SK-N-SH (cell line): ENCODE measurements around the gene SPOP.

ENCODE experiments used
- CHD2 ChIP-seq: fragments of 150-350 bp; IDR thresholded peaks from 2 replicates; pipeline ENCODE4 v1.6.1; 2018; ENCODE audit warnings: low read length; ENCODE audit not compliant: partially characterized antibody
- CTCF ChIP-seq: fragments of 200-600 bp; sonication (generic); IDR thresholded peaks from 2 replicates; pipeline ENCODE4 v1.6.1; 2017; ENCODE audit warnings: antibody characterized with exemption, mild to moderate bottlenecking, moderate library complexity
- EP300 ChIP-seq, 2 experiments: IDR thresholded peaks; 2 replicates each; pipeline versions ENCODE4 v1.4.0 to v1.6.1; 2012; ENCODE audit warnings: borderline replicate concordance in 1 of 2, low read depth in 1 of 2, low read length in 1 of 2
- FOSL2 ChIP-seq: IDR thresholded peaks from 2 replicates; pipeline ENCODE4 v1.4.0; 2012; ENCODE audit warnings: low read depth, mild to moderate bottlenecking, moderate library complexity, borderline replicate concordance
- GABPA ChIP-seq: IDR thresholded peaks from 2 replicates; pipeline ENCODE4 v1.4.0; 2012; ENCODE audit warnings: low read depth, mild to moderate bottlenecking
- JUND ChIP-seq: IDR thresholded peaks from 2 replicates; pipeline ENCODE4 v1.4.0; 2012
- MAX ChIP-seq: IDR thresholded peaks from 2 replicates; pipeline ENCODE4 v1.4.0; 2012; ENCODE audit warnings: low read depth
- PBX3 ChIP-seq: IDR thresholded peaks from 2 replicates; pipeline ENCODE4; 2012
- POLR2AphosphoS5 ChIP-seq: IDR thresholded peaks from 2 replicates; pipeline ENCODE4 v1.6.1; 2012; ENCODE audit warnings: low read depth, low read length
- RCOR1 ChIP-seq: fragments of 150-350 bp; IDR thresholded peaks from 2 replicates; pipeline ENCODE4 v1.6.1; 2017; ENCODE audit warnings: antibody characterized with exemption, low read length
- RFX5 ChIP-seq: IDR thresholded peaks from 2 replicates; pipeline ENCODE4 v1.6.1; 2012; ENCODE audit warnings: mild to moderate bottlenecking, improper control_type of control experiment, low read length
- USF2 ChIP-seq: fragments of 150-350 bp; IDR thresholded peaks from 2 replicates; pipeline ENCODE4 v1.6.1; 2017; ENCODE audit warnings: antibody characterized with exemption, low read length, low read depth, borderline replicate concordance

- TF ChIP-seq GABPA, result no peak
- TF ChIP-seq FOSL2, result no peak
- TF ChIP-seq RFX5, result no peak
- TF ChIP-seq EP300 (IDR thresholded peaks at IDR 0.05; ENCODE audit: borderline replicate concordance in 1 of 2, low read depth in 1 of 2, low read length in 1 of 2), result no peak
- no peak for TF ChIP-seq CHD2
- TF ChIP-seq CTCF, result no peak
- TF ChIP-seq USF2, result no peak
- no peak for TF ChIP-seq RCOR1
- TF ChIP-seq POLR2AphosphoS5, result no peak
- no peak for TF ChIP-seq MAX
- TF ChIP-seq JUND, result no peak
- no peak for TF ChIP-seq PBX3
Observed at GRCh38 chr17:49604314-49604869, 73.5 kb downstream of the SPOP start.
